Posterior cingulate gyrus (tissue), 11 donors: ENCODE data around the gene B3GNT9.
A peak's percentile ranks its signal among the peaks of the same experiment; 100 is the strongest.

Experiments used
- DNase-seq, 10 donors: peaks; one replicate each; pipeline versions ENCODE4 v3.0.0 to v3.0.0-alpha.2; 2020 to 2021; ENCODE audit warnings: mixed read lengths in 3 of 10
- intact Hi-C: fragments of 100-400 bp; cut with DNase I; formaldehyde crosslinking; loops from one replicate; pipeline ENCODE4 v1.15.1; 2023

Gene B3GNT9, protein sequence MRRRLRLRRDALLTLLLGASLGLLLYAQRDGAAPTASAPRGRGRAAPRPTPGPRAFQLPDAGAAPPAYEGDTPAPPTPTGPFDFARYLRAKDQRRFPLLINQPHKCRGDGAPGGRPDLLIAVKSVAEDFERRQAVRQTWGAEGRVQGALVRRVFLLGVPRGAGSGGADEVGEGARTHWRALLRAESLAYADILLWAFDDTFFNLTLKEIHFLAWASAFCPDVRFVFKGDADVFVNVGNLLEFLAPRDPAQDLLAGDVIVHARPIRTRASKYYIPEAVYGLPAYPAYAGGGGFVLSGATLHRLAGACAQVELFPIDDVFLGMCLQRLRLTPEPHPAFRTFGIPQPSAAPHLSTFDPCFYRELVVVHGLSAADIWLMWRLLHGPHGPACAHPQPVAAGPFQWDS

DNA sequence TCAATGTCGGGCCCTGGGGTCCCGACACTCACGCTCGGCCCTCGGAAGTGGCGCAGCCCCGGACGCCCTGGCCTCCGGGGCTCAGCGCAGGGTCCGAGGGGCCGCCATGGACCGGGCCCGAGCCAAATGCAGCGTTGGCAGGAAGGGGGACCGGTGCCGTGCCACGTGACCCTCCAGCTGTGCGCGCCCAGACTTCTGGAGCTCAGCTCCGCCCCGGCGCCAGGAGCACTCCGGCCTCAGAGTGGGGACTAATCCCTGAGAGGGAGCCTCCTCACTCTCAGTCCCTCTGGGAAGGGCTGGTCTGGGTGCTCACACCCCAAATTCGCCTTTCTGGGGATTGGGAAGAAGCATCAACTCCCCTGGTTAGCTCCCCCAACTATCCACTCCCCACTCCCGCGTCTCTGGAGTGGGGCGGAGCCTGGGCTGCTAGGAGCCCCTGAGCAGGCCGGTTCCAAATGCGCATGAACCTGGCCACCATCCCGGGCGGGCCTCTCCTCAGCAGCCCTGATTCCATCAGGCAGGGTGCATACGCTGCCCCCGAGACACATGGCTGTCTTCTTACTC is at the start of gene B3GNT9:
Gene B3GNT9, minus strand, starts transcription at position 166 of the 564 bp plus-strand sequence. CDS start 513 bp downstream, outside the sequence.
- intact Hi-C loops: no loop called here
- DNase-seq: peak in 9 of 10 donors; percentile 58 to 94 (median 72)

DNA sequence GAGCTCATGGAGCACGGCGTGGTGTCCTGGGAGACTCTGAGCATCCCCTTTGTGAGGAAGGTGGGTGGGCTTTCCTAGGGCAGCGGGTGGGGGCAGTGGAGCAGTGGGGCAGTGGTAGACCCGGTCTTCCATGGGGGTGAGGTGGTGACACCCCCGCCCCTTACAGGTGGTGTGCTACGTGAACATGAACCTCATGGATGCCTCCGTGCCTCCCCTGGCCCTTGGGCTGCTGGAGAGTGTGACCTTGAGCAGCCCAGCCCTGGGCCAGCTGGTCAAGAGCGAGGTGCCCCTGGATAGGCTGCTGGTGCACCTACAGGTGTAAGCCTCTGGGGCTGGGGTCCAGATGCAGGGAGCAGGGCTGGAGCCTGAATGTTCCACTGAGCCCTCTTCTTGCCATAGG is 49.7 kb upstream of the B3GNT9 start:
- peak in 1 of 10 donors; percentile 63 for DNase-seq
- intact Hi-C loops: no loop called here

DNA sequence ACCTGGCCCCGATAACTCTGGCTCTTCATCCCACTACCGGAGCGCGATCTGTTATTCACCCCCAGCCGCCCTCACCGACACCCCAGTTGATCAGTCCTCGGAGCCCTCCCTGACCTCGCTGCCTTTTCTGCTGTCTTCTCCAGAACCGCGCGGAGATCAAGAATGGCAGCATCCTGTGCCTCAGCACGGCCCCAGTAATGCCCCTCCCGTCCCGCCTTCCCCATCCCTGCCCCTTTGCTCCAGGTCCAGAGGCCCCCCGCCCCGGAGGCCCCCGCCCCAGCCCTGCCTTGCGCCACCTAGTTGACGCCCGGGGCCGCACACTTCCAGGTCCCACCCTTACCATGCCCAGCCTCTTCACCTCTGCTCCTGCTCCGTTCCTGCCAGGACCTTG is 49.0 kb upstream of the B3GNT9 start:
- DNase-seq: no peak
- intact Hi-C loops: no loop called here

DNA sequence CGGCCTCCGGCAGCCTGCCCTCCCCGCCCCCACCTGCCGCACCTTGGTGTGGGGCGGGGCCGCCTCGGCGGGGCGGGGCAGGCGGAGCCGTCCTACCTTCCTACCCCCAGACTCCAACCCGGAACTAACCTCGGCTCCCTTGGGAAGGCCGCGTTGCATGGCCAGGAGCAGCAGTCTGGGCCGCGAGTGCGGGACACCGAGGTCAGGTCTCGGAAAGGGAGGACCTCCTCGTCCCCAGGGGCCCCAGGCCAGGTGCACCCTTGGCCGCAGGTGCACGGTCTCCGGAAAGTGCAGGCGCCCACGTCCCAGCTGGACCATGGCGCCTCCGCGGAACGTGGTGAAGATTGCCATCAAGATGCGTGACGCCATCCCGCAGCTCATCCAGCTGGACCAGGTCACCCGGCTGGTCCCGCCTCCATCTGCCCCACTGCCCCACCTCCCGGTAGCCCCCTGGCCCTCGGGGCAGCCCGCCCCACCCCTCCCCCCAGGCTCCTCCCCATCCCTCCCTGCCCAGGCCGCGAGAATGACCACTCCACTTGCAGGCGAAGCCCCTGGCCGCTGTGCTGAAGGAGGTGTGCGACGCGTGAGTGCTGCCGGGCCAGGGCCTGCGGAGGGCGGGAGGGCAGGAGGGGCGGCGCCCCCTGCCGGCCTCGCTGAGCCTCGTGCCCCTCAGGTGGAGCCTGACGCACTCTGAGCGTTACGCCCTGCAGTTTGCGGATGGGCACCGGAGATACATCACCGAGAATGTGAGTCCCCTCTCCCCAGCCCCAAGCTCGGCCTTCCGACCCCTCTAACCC is 48.4 kb upstream of the B3GNT9 start, which contains the start of gene ELMO3:
Gene ELMO3, plus strand, starts transcription at position 121 of the 797 bp plus-strand sequence. Its CDS starts 196 bp downstream, at position 317.
- DNase-seq: no peak
- intact Hi-C loops: no loop called here

DNA sequence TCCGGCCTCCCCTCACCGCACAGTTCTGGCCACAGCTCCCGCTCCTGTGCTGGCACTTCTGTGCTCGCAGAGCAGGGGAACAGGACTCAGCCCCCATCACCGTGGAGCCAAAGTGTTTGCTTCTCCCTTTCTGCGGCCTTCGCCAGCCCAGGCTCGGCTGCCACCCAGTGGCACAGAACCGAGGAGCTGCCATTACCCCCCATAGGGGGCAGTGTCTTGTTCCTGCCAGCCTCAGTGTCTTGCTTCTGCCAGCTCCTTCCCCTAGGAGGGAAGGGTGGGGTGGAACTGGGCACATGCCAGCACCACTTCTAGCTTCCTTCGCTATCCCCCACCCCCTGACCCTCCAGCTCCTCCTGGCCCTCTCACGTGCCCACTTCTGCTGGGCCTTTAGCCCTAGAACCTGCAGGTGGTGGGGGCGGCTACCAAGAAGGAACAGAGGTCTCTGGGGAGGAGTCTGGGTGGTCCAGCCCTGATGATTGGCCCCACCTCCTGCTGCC is 47.5 kb upstream of the B3GNT9 start:
- peak in 8 of 10 donors; percentile 41 to 94 (median 70) for DNase-seq
- intact Hi-C loops: no loop called here

DNA sequence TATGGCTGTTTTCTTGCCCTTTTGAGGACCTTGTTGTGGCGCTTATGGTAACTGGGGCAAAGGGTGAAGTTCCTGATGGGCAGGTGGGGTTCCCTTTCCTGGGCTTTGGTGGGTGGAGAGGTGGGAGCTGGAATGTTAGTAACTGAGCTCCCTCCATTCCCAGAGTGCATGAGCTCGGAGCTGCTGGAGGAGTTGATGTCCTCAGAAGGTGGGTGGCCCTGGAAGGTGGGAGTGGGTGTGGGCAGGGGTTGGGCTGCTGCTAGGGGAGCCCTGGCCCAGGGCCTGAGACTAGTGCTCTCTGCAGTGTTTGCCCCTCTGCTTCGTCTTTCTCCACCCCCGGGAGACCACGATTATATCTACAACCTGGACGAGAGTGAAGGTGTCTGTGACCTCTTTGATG is 46.9 kb upstream of the B3GNT9 start:
- intact Hi-C loops: no loop called here
- no peak for DNase-seq

DNA sequence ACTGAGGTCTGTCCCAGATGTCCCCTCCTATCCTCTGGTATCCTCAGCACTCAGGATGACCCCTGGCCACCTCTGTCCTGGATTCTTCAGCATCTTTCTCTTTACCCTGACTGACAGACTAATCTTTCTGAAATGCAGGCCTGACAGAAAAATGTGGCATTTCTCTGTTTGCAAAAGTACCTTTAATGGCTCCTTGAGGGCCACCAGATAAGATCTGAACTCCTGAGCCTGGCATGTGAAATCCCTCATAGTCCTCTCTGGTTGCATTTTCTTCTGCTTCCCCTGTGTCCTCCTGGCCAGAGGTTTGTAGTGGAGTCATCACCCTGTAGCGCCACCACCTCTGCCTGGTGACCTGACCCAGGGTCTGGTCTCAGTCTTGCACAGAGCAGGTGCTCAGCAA is 46.1 kb upstream of the B3GNT9 start:
- intact Hi-C loops: no loop called here
- no peak for DNase-seq

DNA sequence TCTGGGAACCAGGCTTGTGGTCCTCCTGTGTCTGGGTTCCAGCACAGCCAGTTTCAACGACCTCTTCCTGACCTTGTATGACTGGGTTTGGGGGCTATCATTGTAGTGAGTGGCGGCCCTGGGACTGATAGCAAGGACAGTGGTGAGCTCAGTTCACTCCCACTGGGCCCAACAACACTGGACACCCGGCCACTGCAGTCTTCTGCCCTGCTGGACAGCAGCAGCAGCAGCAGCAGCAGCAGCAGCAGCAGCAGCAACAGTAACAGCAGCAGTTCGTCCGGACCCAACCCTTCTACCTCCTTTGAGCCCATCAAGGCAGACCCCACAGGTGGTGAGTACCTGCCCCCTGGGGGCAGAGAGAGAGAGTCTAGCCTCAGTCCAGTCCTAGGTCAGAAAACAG is 44.9 kb upstream of the B3GNT9 start:
- DNase-seq: no peak
- intact Hi-C loops: no loop called here

DNA sequence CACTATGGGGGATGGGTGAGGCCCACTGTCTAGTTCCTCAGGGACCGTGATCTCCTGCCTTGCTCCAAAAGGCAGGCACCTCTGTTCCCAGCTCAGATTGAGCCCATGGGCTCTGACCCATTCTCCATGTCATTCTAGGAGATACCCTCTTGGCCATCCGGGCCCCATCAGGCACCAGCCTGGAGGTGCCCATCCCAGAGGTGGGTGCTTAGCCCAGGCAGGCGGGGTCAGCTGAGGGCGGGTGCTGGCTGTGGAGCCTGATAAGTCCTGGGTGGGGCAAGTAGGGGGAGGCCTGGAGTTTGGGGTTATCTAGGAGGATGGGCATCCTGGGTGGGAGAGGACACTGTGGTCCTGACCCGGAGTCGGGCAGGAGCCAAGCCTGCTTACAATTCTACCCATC is 43.5 kb upstream of the B3GNT9 start:
- no peak for DNase-seq
- intact Hi-C loops: no loop called here

DNA sequence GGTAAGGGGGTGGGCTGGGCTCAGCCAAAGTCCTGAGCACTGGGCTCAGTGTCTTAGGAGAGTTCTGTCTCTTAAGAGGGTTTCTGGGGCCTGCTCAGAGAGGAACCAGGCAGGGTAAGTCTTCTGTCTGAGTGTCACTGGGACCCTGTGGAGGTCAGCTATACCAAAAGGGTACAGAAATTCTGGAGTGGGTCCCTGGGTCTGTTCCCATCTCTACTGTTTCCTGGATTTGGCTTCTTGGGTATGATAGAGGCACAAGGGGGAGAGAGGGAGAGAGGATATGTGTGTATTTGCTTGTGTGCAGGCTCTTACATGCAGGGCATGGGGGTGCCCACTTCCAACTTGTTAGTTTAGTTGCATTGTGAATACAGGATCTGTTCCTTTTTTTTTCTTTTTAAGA is 42.7 kb upstream of the B3GNT9 start:
- intact Hi-C loops: no loop called here
- DNase-seq: no peak

DNA sequence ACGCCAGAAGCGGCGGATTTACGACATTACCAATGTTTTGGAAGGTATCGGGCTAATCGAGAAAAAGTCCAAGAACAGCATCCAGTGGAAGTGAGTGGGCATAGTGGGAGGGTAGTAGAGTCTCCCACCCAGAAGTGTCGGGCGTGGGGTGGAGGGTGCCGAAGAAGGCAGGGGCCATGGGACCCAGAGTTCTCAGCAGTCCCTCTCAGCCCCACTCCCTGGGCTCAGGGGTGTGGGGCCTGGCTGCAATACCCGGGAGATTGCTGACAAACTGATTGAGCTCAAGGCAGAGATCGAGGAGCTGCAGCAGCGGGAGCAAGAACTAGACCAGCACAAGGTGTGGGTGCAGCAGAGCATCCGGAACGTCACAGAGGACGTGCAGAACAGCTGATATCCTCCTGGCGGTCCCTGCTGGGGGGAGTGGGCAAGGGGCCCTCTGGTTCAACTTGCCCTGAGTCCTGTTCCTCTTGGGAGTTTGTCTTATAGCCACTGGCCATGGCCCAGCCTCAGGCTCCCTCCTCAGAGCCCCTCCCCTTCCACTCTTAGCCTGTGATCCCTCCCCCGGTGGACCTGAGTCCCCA is 42.1 kb upstream of the B3GNT9 start:
- intact Hi-C loops: loop anchor here (1.0 kb wide), 1 partner anchor 34 kb away; the partner anchor contains the start of gene TMEM208
- no peak for DNase-seq

DNA sequence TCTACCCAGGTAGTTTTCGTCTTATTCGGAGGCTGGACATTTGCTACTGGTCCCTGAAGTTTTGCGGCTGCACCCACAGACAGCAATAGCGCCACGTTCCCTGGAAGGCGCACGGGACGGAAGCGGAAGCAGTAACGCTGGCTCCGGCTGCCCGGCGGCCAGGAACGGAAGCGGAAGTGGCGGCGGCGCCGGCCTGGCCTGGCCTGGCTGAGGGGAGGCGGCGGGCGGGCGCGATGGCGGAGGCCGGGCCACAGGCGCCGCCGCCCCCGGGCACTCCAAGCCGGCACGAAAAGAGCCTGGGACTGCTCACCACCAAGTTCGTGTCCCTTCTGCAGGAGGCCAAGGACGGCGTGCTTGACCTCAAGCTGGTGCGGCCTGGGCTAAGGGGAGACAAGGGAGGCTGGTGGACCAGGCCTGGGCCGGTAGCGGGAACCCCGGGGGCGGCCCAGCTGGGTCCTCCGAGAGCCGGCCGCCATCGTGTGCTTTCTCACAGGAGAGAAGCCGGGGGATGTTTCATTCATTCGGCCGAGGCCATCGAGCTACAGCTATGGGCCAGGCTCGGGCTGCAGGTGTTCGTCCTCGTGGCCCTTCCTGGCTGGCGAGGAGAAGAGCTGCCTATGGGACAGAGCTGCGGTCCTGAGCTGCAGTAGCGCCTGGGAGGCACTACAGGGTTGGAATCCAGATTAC is 41.3 kb upstream of the B3GNT9 start, which contains the start of gene E2F4:
Gene E2F4, plus strand, starts transcription at position 161 of the 687 bp plus-strand sequence. Its CDS starts 73 bp downstream, at position 234.
- intact Hi-C loops: loop anchor here (1.0 kb wide), 1 partner anchor 35 kb away; the partner anchor contains the start of gene TMEM208
- DNase-seq: peak; percentile 91 to 99 (median 93)

DNA sequence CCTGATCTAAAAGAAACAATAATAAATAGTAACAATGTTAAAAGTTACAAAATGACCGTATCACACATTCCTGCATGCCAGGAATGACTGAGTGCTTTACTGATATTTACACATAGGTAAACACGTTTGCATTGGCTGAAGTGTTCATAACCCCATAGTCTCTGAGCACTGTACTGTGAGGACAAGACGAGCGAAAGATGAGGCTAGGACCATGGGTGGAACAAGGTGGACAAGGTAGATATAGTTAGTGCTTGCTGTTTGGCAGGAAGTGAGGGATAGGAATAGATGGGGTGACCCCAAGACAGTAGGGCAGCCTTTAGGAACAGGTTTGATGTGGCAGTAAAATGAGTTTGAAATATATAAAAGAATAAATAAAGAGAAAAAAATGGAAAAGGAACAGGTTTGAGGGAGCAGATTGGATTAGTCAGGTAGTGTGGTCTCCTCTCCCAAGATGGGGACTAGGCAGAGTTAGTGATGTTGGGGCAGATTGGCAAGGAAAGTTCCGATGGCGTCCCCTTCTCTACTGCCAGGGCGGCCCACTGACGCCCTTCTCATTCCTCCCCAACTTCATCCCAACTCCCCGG is 40.7 kb upstream of the B3GNT9 start:
- DNase-seq: no peak
- intact Hi-C loops: no loop called here

DNA sequence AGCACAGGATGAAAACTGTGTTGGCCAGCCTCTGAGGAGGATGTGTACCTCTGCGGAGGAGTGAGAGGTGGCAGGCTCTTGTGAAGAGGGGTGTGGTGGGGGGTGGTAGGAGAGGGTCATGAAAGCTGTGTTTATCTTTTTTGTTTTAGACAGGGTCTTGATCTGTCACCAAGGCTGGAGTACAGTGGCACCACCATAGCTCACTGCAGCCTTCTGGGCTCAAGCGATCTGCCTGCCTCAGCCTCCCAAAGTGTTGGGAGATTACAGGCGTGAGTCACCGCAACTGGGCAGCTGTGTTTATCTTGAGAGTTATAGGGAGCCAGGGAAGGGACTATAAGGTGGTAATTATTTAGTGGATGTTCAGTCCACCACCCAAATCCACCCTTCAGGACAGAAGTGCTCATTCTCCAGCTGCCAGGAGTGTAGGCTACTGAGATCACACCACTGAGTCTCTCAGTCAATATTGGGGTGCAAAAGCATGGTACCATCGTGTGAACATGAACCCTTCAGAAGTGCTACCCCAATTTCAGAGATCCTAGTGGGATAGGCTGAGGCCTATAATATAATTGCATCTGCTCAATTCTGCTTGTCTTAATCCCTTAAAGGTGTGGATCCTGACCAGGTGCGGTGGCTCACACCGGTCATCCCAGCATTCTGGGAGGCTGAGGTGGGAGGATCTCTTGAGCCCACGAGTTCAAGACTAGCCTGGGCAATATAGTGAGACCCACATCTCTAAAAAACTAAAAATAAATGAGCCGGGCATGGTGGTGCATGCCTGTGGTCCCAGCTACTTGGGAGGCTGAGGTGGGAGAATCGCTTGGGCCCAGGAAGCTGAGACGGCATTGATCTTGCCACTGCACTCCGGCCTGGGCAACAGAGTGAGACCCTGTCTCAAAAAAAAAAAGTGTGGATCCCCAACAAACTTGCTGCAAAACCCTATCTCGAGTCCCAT is 39.9 kb upstream of the B3GNT9 start:
- intact Hi-C loops: no loop called here
- no peak for DNase-seq

DNA sequence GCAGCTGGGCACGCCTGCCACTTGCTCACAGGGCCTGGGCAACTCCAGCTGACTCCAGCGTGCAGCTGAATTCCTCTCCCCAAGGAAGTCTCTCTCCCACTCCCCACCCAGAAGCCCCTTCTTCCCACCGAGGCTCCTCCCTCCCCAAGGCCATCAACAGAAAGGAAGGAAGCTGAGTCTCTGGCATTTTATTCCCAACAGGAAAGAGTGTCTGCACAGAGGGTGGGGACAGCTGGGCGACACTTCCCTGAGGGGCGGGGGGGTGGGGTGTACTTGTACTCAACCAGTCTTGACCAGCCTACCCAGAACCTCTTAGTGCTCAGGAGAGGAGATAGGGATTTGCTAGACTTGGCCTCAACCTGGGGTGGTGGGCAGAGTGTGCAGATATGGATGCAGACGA is 39.2 kb upstream of the B3GNT9 start, which contains the start of gene EXOC3L1:
Gene EXOC3L1, minus strand, starts transcription at position 96 of the 400 bp plus-strand sequence. CDS start 460 bp downstream, outside the sequence.
- DNase-seq: no peak
- intact Hi-C loops: no loop called here

DNA sequence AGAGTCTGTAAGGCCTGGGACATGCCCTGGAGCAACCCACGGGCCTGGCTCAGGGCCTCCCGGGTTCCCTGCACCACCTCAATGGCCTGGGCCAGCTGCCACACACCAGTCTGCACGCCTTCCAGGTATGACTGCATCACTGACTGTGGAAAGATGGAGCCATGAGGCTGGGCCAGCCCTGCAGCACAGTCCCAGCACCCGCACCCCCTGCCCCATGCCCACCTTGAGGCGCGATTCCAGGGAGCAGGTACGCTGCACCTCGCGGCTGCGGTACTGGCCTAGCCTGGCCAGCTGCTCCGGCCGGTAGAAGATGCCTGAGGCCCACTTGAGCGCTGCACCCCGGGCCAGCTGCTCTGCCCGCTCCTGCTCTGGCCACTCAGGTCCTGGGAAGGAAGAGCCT is 38.0 kb upstream of the B3GNT9 start:
- intact Hi-C loops: no loop called here

DNA sequence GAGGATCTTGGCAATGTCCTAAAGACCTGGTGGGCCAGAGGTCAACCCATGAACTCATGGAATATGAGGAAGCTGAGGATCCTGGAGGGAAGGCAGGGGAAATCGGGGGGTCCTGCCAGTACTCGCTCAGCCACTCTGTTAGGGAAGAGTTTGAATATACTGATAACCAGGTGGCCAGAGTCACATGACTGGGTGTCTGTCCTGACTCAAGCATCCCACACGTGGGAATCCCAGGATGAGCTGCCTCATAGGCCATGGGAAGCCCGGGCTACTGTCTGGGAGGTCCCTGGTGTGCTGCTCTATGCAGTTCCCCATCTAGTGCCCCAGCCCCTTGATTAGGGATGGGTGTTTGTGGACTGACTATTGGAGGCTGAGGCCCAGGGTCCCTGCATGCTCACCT is 37.5 kb upstream of the B3GNT9 start:
- intact Hi-C loops: no loop called here
- no peak for DNase-seq

More for the DNA sequence above, 38.0 kb upstream of the B3GNT9 start:
- DNase-seq: no peak
